GM12878 (cell line): Measurements from ENCODE around the gene PNPLA5. TPM values are rescaled to one million over a fixed set of nuclear protein-coding genes. Genes with fewer than 3 reads are reported as not detected.

Source experiments
- ATAC-seq: fragments of 200-7000 bp; cut with Tn5 transposase; 3 replicates; pipeline ENCODE4 v1.9.1; 2020; ENCODE audit warnings: mild to moderate bottlenecking, moderate library complexity
- BruUV-seq: library from RNA; stranded (reverse); fragments of 400-500 nt; replicated peaks from 2 replicates; lab custom pipeline; 2021; lab: Mats Ljungman, UMichigan
- CTCF ChIA-PET: fragments of 300-600 bp; sonication (Branson Sonifier 250); formaldehyde crosslinking; extraction: SDS; loops from one replicate; lab custom pipeline; 2021; ENCODE audit warnings: inconsistent platforms; lab: Yijun Ruan, JAX
- POLR2A ChIA-PET: fragments of 350-600 bp; formaldehyde crosslinking; extraction: SDS; loops from one replicate; lab custom pipeline; 2021; ENCODE audit warnings: inconsistent platforms; lab: Charles Lee
- RAD21 ChIA-PET: fragments of 300-600 bp; sonication (Branson Sonifier 250); formaldehyde crosslinking; loops from one replicate; lab custom pipeline; 2023; ENCODE audit warnings: antibody characterized with exemption; ENCODE audit not compliant: unreplicated experiment; lab: Charles Lee
- SMC1A ChIA-PET: fragments of 300-600 bp; sonication (Branson Sonifier 250); formaldehyde crosslinking; loops from one replicate; lab custom pipeline; 2023; ENCODE audit not compliant: unreplicated experiment, uncharacterized antibody; lab: Charles Lee
- DNase-seq: peaks from one replicate; pipeline ENCODE4 v3.0.0-alpha.2; 2011; ENCODE audit warnings: low read depth, low spot score
- FAIRE-seq: peaks from 3 replicates; lab custom pipeline; 2011; peaks lifted over from hg19 to GRCh38; lab: Jason Lieb, UNC
- H2AFZ ChIP-seq: 2 replicates; pipeline ENCODE4 v1.6.0; 2011; ENCODE audit warnings: low read depth, low read length, control low read depth; ENCODE audit not compliant: control insufficient read depth
- H3K27ac ChIP-seq: 2 replicates; pipeline ENCODE4 v1.5.1; 2011; ENCODE audit warnings: control low read depth; ENCODE audit not compliant: control insufficient read depth, insufficient read depth
- H3K27me3 ChIP-seq, 2 experiments: replicated peaks in 1 of 2; 2 replicates each; pipeline versions ENCODE4 v1.6.0 to v1.6.1; 2011; ENCODE audit warnings: low read length in 1 of 2; ENCODE audit not compliant: control insufficient read depth in 2 of 2, insufficient read depth in 2 of 2
- H3K36me3 ChIP-seq, 2 experiments: 2 replicates each; pipeline ENCODE4 v1.5.1; 2011; ENCODE audit warnings: low read length in 1 of 2; ENCODE audit not compliant: control insufficient read depth in 2 of 2, insufficient read depth in 2 of 2
- H3K4me1 ChIP-seq: 2 replicates; pipeline ENCODE4 v1.6.1; 2011; ENCODE audit warnings: mild to moderate bottlenecking, low read length, moderate library complexity, mixed read lengths; ENCODE audit not compliant: control insufficient read depth, insufficient read depth
- H3K4me2 ChIP-seq: 2 replicates; pipeline ENCODE4 v1.6.0; 2011; ENCODE audit warnings: control low read depth; ENCODE audit not compliant: control insufficient read depth, insufficient read depth
- H3K4me3 ChIP-seq: fragments of 200-600 bp; sonication (generic); 2 replicates; pipeline ENCODE4 v1.5.1; 2016
- H3K79me2 ChIP-seq: 2 replicates; pipeline ENCODE4 v1.6.0; 2011; ENCODE audit warnings: low read length; ENCODE audit not compliant: control insufficient read depth, insufficient read depth
- H3K9ac ChIP-seq: 2 replicates; pipeline ENCODE4 v1.8.0; 2011; ENCODE audit warnings: low read length, control low read depth, mixed read lengths; ENCODE audit not compliant: control insufficient read depth, insufficient read depth
- H3K9me3 ChIP-seq: replicated peaks from 3 replicates; pipeline ENCODE4 v1.5.1; 2011; ENCODE audit warnings: mild to moderate bottlenecking, low read length; ENCODE audit not compliant: control insufficient read depth, insufficient read depth
- H4K20me1 ChIP-seq: 2 replicates; pipeline ENCODE4 v1.6.0; 2011; ENCODE audit not compliant: control insufficient read depth, insufficient read depth
- CBFB ChIP-seq: IDR thresholded peaks from 2 replicates; pipeline ENCODE4 v1.6.1; 2016; ENCODE audit warnings: antibody characterized with exemption, low read depth
- MEF2A ChIP-seq: IDR thresholded peaks from 2 replicates; pipeline ENCODE4 v1.6.1; 2011; ENCODE audit warnings: low read depth, mild to moderate bottlenecking, low read length, moderate library complexity; ENCODE audit not compliant: insufficient read depth
- SUZ12 ChIP-seq: fragments of 200-600 bp; sonication (generic); IDR thresholded peaks from one replicate; pipeline ENCODE4 v1.6.1; 2018; ENCODE audit warnings: antibody characterized with exemption, mild to moderate bottlenecking; ENCODE audit not compliant: unreplicated experiment
- YBX1 ChIP-seq: fragments of 450-650 bp; IDR thresholded peaks from 2 replicates; pipeline ENCODE4 v1.6.1; 2016; ENCODE audit warnings: antibody characterized with exemption
- WGBS: methylation state at CpG from one replicate; pipeline ENCODE4 v1.1.6; 2016; ENCODE audit warnings: low lambda C conversion rate; ENCODE audit not compliant: insufficient replicate concordance, insufficient coverage; ENCODE audit errors: missing lambda C conversion rate; 5-methylcytosine and 5-hydroxymethylcytosine counted together
- in situ Hi-C: fragments of 300-500 bp; cut with MboI; formaldehyde crosslinking; loops from 9 replicates; pipeline ENCODE4 v1.14.3; 2018; ENCODE audit warnings: mixed read lengths
- intact Hi-C: fragments of 100-400 bp; cut with micrococcal nuclease; formaldehyde crosslinking; loops from one replicate; pipeline ENCODE4 v1.14.2; 2022; ENCODE audit not compliant: unreplicated experiment
- polyA plus RNA-seq, 11 experiments: library from polyadenylated mRNA; depleted of rRNA in 4 of 11; unstranded in 6 of 11; stranded (reverse) in 5 of 11; fragments of >200 nt; fragmentation: Nextera tagmentation in 4 of 11; fragmentation: Illumina TruSeq in 1 of 11; extraction: Ambion mirVana in 4 of 11; extraction: Trizol in 1 of 11; gene quantifications; 1 replicate in 1 of 11; 2 replicates in 10 of 11; pipeline versions ENCODE4 v1.2.1 to v1.2.3, GENCODE V29; 2011 to 2016; ENCODE audit warnings: inconsistent platforms in 2 of 11, missing spikeins in 2 of 11, low read depth in 1 of 11
- total RNA-seq, 4 experiments: library from RNA; depleted of rRNA in 3 of 4; stranded (reverse); fragments of >200 nt in 3 of 4; fragmentation: Illumina TruSeq in 1 of 4; extraction: Trizol in 1 of 4; gene quantifications; 2 replicates each; pipeline versions ENCODE4 v1.2.1 to v1.2.3, GENCODE V29; 2013 to 2021
- TF ChIP-seq, protein P1 (sequence below), 3 experiments: IDR thresholded peaks in 2 of 3; conservative IDR thresholded peaks in 1 of 3; 2 replicates each; pipeline ENCODE4 v1.5.1; 2011; ENCODE audit warnings: low read depth in 3 of 3, low read length in 3 of 3, mild to moderate bottlenecking in 3 of 3, control low read depth in 2 of 3, moderate library complexity in 2 of 3, inconsistent platforms in 1 of 3, mixed read lengths in 1 of 3; ENCODE audit not compliant: control insufficient read depth in 2 of 3, insufficient read depth in 1 of 3; ENCODE audit errors: extremely low read depth in 1 of 3

Gene PNPLA5
- total and polyA plus RNA-seq, 10 of the 15 experiments (the other 5 are each of a cell fraction or from before 2014, with no cell fraction given) = not detected

DNA sequence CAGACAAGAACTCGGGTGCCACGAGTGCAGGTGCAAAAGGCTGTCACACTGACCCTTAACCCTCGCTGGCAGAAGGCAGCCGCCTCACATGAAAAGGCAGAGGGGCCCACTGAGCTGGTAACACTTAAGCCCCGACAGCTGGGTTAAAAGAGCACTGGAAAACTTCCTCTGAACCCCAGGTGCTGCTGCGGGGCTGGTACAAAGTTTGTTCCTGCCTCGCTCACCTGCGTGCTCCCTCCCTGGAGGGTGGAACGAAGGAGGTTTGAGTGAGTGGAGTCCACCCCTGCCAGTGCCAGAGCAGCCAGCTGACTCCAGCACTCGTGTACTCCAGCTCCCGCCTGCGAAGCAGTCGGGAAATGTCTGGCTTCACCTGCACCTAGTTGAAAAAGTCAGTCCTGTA is 42.1 kb downstream of the PNPLA5 start:
- BruUV-seq = no TSS peak
- WGBS = 7% methylated on average over 13 of the region's 13 CpGs
- H4K20me1 ChIP-seq = no peaks in the 10 kb centered on the region
- intact Hi-C loops (no loop called here), in situ Hi-C loops (no loop called here)
- no peak overlapping the region for H2AFZ ChIP-seq
- no peaks in the 10 kb centered on the region for H3K36me3 ChIP-seq
- CTCF ChIA-PET = no interaction called here
- DNase-seq = no peak
- H3K9ac ChIP-seq = no peak overlapping the region
- no peak overlapping the region for H3K4me3 ChIP-seq
- POLR2A ChIA-PET = no interaction called here
- no peak for ATAC-seq
- H3K4me1 ChIP-seq = no peaks in the 10 kb centered on the region
- no peak overlapping the region for H3K4me2 ChIP-seq
- H3K27me3 ChIP-seq = peaks cover 0 to 4% of the 10 kb centered on the region in 2 experiments; a peak in 3 of 4 replicates
- TF ChIP-seq CBFB (no peak), MEF2A (no peak), YBX1 (no peak)
- no peak for FAIRE-seq
- RAD21 ChIA-PET = no interaction called here
- no peaks in the 10 kb centered on the region for H3K79me2 ChIP-seq
- no peak overlapping the region for H3K27ac ChIP-seq
- H3K9me3 ChIP-seq = no peaks in the 10 kb centered on the region
- SMC1A ChIA-PET = no interaction called here

DNA sequence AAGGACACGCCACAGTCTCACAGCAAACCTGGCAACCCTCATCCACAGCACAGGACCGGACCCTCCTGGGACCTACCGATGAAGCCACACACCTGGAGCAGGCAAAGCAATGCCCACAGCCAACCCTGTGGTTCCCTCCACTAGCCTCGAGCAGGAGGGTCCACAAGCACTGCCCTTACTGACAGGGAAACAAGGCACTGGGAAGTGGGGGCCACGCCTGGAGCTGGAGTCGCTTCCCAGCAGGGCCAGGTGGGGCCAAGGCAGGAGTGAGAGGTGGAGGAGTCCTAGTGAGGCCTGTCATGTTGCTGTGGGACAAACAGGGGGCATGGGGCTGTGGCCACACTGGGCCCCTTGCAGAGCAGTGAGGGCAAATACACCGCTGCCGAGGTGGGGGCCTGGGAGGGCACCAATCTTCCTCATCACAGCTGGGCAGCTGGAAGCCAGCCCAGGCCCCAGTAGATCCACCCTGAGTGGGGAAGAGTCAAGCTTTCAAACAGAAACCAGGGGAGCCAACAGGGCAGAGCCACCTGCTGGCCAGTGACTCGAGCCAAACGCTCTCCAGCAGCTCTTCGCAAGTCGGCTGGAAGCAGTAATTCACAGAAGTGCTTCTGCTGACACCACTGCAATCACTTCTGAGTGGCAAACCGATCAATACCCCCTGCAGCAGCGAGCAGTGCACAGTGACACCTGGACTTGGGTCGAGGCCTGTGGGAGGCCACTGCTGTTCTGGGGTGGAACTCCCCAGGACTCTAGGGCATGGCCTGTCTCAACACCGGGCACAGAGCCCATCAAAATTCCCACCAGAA is 43.2 kb downstream of the PNPLA5 start:
- H3K27ac ChIP-seq = no peak overlapping the region
- POLR2A ChIA-PET = no interaction called here
- no peak for FAIRE-seq
- TF ChIP-seq, protein P1, sequence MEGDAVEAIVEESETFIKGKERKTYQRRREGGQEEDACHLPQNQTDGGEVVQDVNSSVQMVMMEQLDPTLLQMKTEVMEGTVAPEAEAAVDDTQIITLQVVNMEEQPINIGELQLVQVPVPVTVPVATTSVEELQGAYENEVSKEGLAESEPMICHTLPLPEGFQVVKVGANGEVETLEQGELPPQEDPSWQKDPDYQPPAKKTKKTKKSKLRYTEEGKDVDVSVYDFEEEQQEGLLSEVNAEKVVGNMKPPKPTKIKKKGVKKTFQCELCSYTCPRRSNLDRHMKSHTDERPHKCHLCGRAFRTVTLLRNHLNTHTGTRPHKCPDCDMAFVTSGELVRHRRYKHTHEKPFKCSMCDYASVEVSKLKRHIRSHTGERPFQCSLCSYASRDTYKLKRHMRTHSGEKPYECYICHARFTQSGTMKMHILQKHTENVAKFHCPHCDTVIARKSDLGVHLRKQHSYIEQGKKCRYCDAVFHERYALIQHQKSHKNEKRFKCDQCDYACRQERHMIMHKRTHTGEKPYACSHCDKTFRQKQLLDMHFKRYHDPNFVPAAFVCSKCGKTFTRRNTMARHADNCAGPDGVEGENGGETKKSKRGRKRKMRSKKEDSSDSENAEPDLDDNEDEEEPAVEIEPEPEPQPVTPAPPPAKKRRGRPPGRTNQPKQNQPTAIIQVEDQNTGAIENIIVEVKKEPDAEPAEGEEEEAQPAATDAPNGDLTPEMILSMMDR (IDR thresholded peaks at IDR 0.05 in 2 of 3, conservative IDR thresholded peaks at IDR 0.05 in 1 of 3; ENCODE audit: control insufficient read depth in 2 of 3, extremely low read depth in 1 of 3, insufficient read depth in 1 of 3, low read depth in 3 of 3, low read length in 3 of 3) = peak in 1 of 3 experiments; percentile 28; a peak in 2 of 6 replicates
- no peak for TF ChIP-seq SUZ12
- ATAC-seq = peak; percentile 34; the same call in 1 of the 3 replicates
- in situ Hi-C loops = no loop called here
- intact Hi-C loops = no loop called here
- H3K4me2 ChIP-seq = no peak overlapping the region
- RAD21 ChIA-PET = no interaction called here
- CTCF ChIA-PET = no interaction called here
- H3K36me3 ChIP-seq = no peaks in the 10 kb centered on the region
- SMC1A ChIA-PET = interaction anchor here (0.6 kb wide), 1 partner anchor 52 kb away, joined by 3 read pairs; no protein-coding TSS in a partner anchor
- no TSS peak for BruUV-seq
- no peak overlapping the region for H2AFZ ChIP-seq
- H3K27me3 ChIP-seq = peaks cover 0 to 4% of the 10 kb centered on the region in 2 experiments; a peak in 3 of 4 replicates
- no peaks in the 10 kb centered on the region for H4K20me1 ChIP-seq
- H3K9me3 ChIP-seq = no peaks in the 10 kb centered on the region
- DNase-seq = no peak
- no peak overlapping the region for H3K9ac ChIP-seq
- whole genome bisulfite sequencing = 19% methylated on average over 16 of the region's 16 CpGs
- no peak overlapping the region for H3K4me3 ChIP-seq
- H3K4me1 ChIP-seq = no peaks in the 10 kb centered on the region
- H3K79me2 ChIP-seq = no peaks in the 10 kb centered on the region
